ENCODE results near the gene ZNF503.
"Not testable (repeated sequence)": the region's sequence is repeated elsewhere in the genome, so short reads cannot be mapped to it uniquely, and the experiment has no call there.

Gene ZNF503

GRCh38 chr10:75395066-75395931 is 6.3 kb downstream of the ZNF503 start:
- DNase-seq: no peak

GRCh38 chr10:75394221-75394620 is 7.3 kb downstream of the ZNF503 start:
- no peak for DNase-seq

GRCh38 chr10:75392744-75393143 is 8.8 kb downstream of the ZNF503 start:
- no peak for DNase-seq

GRCh38 chr10:75392271-75392670 is 9.3 kb downstream of the ZNF503 start:
- no peak for DNase-seq

- DNase-seq: no peak
These were observed 11.4 kb downstream of the ZNF503 start for GRCh38 chr10:75390178-75390577.

GRCh38 chr10:75388082-75388481 is 13.5 kb downstream of the ZNF503 start:
- no peak for DNase-seq

- DNase-seq: no peak
These were observed 15.4 kb downstream of the ZNF503 start for GRCh38 chr10:75386128-75386527.

- no peak for DNase-seq
These were observed 21.7 kb downstream of the ZNF503 start for GRCh38 chr10:75379817-75380216.

GRCh38 chr10:75379212-75379724 is 22.3 kb downstream of the ZNF503 start:
- no peak for DNase-seq

GRCh38 chr10:75378379-75378778 is 23.2 kb downstream of the ZNF503 start:
- DNase-seq: no peak

- no peak for DNase-seq
These were observed 23.7 kb downstream of the ZNF503 start for GRCh38 chr10:75377869-75378268.

- DNase-seq: no peak
These were observed 25.7 kb downstream of the ZNF503 start for GRCh38 chr10:75375838-75376237.

- no peak for DNase-seq
These were observed 30.6 kb downstream of the ZNF503 start for GRCh38 chr10:75371010-75371409.

GRCh38 chr10:75369838-75370237 is 31.7 kb downstream of the ZNF503 start:
- not testable (repeated sequence) for DNase-seq

GRCh38 chr10:75367901-75368300 is 33.7 kb downstream of the ZNF503 start:
- no peak for DNase-seq

GRCh38 chr10:75367021-75367487 is 34.5 kb downstream of the ZNF503 start:
- no peak for DNase-seq

GRCh38 chr10:75363431-75363830 is 38.1 kb downstream of the ZNF503 start:
- no peak for DNase-seq

GRCh38 chr10:75359876-75360275 is 41.7 kb downstream of the ZNF503 start:
- not testable (repeated sequence) for DNase-seq

GRCh38 chr10:75358835-75359421 is 42.6 kb downstream of the ZNF503 start:
- DNase-seq: no peak

GRCh38 chr10:75358132-75358531 is 43.4 kb downstream of the ZNF503 start:
- no peak for DNase-seq

GRCh38 chr10:75357500-75357899 is 44.1 kb downstream of the ZNF503 start:
- no peak for DNase-seq

GRCh38 chr10:75356484-75356883 is 45.1 kb downstream of the ZNF503 start:
- DNase-seq: no peak

GRCh38 chr10:75355706-75356105 is 45.9 kb downstream of the ZNF503 start:
- no peak for DNase-seq

- DNase-seq: no peak
These were observed 48.4 kb downstream of the ZNF503 start for GRCh38 chr10:75353183-75353582.
